HL-60 (cell line): ENCODE results near the gene PPFIA4.

Experiments used
- GABPA ChIP-seq: IDR thresholded peaks from 2 replicates; pipeline ENCODE4 v1.6.1; 2012; ENCODE audit warnings: low read depth
- POLR2AphosphoS5 ChIP-seq: IDR thresholded peaks from 2 replicates; pipeline ENCODE4 v1.6.1; 2012; ENCODE audit warnings: low read depth
- REST ChIP-seq: IDR thresholded peaks from 2 replicates; pipeline ENCODE4 v1.6.1; 2012; ENCODE audit warnings: low read depth; ENCODE audit not compliant: insufficient replicate concordance
- TF ChIP-seq, protein P1 (sequence below): IDR thresholded peaks from one replicate; pipeline ENCODE4 v1.5.1; 2011; ENCODE audit warnings: low read length, control low read depth, inconsistent platforms; ENCODE audit not compliant: insufficient read depth

DNA sequence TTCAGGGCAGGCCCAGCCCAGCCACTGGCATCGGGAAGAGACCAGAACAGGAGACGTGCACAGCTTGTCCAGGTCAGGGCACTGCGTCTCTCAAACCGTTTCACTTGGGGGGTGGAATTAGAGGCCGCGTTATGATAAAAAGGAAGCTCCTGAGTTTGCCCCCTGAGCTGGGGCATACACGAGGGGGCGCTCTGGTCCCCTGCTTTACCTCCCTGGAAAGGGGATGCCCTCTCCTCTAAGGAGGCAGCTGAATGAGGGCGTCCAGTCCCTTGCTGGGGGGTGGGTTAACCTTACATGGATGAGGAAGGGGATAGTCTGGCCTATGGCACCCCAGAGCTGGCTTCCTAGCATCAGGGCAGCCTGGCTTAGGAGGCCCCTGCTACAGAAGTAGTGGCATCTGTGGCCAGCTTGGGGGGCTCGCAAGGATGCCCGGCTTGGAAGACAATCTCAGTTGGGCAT is 57.2 kb downstream of the PPFIA4 start:
- TF ChIP-seq REST: no peak
- TF ChIP-seq, protein P1, sequence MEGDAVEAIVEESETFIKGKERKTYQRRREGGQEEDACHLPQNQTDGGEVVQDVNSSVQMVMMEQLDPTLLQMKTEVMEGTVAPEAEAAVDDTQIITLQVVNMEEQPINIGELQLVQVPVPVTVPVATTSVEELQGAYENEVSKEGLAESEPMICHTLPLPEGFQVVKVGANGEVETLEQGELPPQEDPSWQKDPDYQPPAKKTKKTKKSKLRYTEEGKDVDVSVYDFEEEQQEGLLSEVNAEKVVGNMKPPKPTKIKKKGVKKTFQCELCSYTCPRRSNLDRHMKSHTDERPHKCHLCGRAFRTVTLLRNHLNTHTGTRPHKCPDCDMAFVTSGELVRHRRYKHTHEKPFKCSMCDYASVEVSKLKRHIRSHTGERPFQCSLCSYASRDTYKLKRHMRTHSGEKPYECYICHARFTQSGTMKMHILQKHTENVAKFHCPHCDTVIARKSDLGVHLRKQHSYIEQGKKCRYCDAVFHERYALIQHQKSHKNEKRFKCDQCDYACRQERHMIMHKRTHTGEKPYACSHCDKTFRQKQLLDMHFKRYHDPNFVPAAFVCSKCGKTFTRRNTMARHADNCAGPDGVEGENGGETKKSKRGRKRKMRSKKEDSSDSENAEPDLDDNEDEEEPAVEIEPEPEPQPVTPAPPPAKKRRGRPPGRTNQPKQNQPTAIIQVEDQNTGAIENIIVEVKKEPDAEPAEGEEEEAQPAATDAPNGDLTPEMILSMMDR: no peak
- no peak for TF ChIP-seq GABPA
- no peak for TF ChIP-seq POLR2AphosphoS5
